Tibial artery (tissue), 4 donors: Measurements from ENCODE around the gene MRPL40.
"Not testable (repeated sequence)": the region's sequence is repeated elsewhere in the genome, so short reads cannot be mapped to it uniquely, and the experiment has no call there.

Experiments
- DNase-seq, 2 donors: peaks; one replicate each; pipeline ENCODE4 v3.0.0-alpha.2; 2019
- H3K27ac ChIP-seq, 2 donors: fragments of 200-600 bp; sonication (generic) in 1 of 2; 1 replicate in 1 of 2; 2 replicates in 1 of 2; pipeline ENCODE4 v1.5.1; 2018 to 2019; ENCODE audit warnings: mild to moderate bottlenecking in 1 of 2
- H3K27me3 ChIP-seq, 2 donors: fragments of 200-600 bp; sonication (generic) in 1 of 2; one replicate each; pipeline versions ENCODE4 v1.5.1 to v1.6.0; 2016 to 2019
- H3K36me3 ChIP-seq, 3 donors: fragments of 200-600 bp; sonication (generic) in 2 of 3; one replicate each; pipeline ENCODE4 v1.5.1; 2016 to 2019; ENCODE audit warnings: mild to moderate bottlenecking in 2 of 3
- H3K4me1 ChIP-seq, 4 donors: fragments of 200-600 bp; sonication (generic) in 2 of 4; 1 replicate in 3 of 4; 2 replicates in 1 of 4; pipeline ENCODE4 v1.5.1; 2016 to 2019
- H3K4me3 ChIP-seq, 2 donors: fragments of 200-600 bp; sonication (generic) in 1 of 2; 1 replicate in 1 of 2; 2 replicates in 1 of 2; pipeline ENCODE4 v1.5.1; 2018 to 2019; ENCODE audit warnings: mild to moderate bottlenecking in 2 of 2
- H3K9me3 ChIP-seq, 3 donors: fragments of 200-600 bp; sonication (generic) in 1 of 3; one replicate each; pipeline ENCODE4 v1.5.1; 2016 to 2019
- intact Hi-C: fragments of 100-400 bp; cut with DNase I; formaldehyde crosslinking; loops from one replicate; pipeline ENCODE4 v1.15.0; 2023; ENCODE audit warnings: low total_unique reads
- TF ChIP-seq, protein P1 (sequence below), 2 experiments: fragments of 200-600 bp in 1 of 2; fragments of 450-650 bp in 1 of 2; IDR thresholded peaks; one replicate each; pipeline ENCODE4 v1.5.1; 2017 to 2019; ENCODE audit warnings: antibody characterized with exemption in 2 of 2, mild to moderate bottlenecking in 1 of 2, moderate library complexity in 1 of 2

MRPL40 gene

DNA sequence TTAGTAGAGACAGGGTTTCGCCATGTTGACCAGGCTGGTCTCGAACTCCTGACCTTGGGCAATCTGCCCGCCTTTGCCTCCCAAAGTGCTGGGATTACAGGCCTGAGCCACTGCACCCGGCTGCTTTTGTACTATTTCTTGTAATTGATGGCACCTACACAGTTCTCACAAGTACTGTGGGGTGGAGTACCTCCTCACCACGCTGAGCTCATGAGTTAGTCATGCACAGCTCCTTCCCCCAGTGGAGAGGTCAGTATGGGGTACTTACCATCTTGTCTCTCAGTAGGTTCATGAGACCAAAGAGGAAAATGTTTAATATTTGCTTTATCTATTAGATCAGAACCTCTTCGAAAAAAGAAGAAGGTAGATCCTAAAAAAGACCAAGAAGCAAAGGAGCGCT is 2.1 kb downstream of the MRPL40 start:
- no peaks in the 10 kb centered on the region for H3K9me3 ChIP-seq
- H3K27ac ChIP-seq: no peak overlapping the region
- intact Hi-C loops: no loop called here
- H3K27me3 ChIP-seq: no peaks in the 10 kb centered on the region
- peaks cover 0 to 28% (median 24%) of the 10 kb centered on the region in 4 donors for H3K4me1 ChIP-seq
- peaks cover 11 to 29% (median 13%) of the 10 kb centered on the region in 3 donors for H3K36me3 ChIP-seq
- TF ChIP-seq, protein P1, sequence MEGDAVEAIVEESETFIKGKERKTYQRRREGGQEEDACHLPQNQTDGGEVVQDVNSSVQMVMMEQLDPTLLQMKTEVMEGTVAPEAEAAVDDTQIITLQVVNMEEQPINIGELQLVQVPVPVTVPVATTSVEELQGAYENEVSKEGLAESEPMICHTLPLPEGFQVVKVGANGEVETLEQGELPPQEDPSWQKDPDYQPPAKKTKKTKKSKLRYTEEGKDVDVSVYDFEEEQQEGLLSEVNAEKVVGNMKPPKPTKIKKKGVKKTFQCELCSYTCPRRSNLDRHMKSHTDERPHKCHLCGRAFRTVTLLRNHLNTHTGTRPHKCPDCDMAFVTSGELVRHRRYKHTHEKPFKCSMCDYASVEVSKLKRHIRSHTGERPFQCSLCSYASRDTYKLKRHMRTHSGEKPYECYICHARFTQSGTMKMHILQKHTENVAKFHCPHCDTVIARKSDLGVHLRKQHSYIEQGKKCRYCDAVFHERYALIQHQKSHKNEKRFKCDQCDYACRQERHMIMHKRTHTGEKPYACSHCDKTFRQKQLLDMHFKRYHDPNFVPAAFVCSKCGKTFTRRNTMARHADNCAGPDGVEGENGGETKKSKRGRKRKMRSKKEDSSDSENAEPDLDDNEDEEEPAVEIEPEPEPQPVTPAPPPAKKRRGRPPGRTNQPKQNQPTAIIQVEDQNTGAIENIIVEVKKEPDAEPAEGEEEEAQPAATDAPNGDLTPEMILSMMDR (IDR thresholded peaks at IDR 0.05): no peak
- no peak overlapping the region for H3K4me3 ChIP-seq
- DNase-seq: no peak

DNA sequence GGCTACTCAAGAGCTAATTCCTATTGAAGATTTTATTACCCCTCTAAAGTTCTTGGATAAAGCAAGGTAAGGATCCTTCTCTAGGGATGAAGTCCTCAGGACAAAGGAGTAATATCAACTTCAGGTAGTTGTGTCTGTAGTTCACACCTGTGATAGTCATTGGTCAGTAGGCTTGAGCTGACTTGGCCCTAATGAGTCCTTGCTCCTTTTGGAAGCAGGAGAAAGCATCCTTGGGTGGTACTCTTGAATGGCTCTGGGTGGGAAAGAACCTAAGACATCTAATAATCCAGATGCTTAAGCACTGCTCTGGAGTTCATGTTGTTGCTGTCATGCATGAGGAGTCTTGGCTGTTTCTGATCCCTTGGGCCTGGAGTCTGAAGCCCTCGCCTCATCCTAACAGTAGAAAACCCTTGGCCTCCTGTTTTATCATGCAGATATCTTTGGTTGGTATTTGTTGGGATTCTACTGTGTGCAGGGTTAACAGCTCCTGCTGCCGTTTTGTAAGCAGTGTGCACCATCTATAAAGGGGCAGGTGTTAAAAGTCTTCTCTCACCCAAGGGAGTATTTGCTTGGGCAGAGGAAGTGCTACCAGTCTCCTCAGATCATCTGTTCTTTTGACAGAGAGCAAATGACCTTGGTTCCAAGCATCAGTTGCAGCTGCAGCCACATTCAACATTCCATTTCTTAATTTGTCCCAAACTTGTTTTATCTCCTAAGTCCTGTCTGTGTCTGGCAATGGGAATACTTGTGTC is 2.7 kb downstream of the MRPL40 start:
- no peak overlapping the region for H3K4me3 ChIP-seq
- intact Hi-C loops: no loop called here
- DNase-seq: no peak
- no peaks in the 10 kb centered on the region for H3K27me3 ChIP-seq
- H3K4me1 ChIP-seq: peaks cover 0 to 22% (median 18%) of the 10 kb centered on the region in 4 donors
- TF ChIP-seq, protein P1 (IDR thresholded peaks at IDR 0.05): no peak
- peaks cover 11 to 29% (median 13%) of the 10 kb centered on the region in 3 donors for H3K36me3 ChIP-seq
- no peaks in the 10 kb centered on the region for H3K9me3 ChIP-seq
- no peak overlapping the region for H3K27ac ChIP-seq

DNA sequence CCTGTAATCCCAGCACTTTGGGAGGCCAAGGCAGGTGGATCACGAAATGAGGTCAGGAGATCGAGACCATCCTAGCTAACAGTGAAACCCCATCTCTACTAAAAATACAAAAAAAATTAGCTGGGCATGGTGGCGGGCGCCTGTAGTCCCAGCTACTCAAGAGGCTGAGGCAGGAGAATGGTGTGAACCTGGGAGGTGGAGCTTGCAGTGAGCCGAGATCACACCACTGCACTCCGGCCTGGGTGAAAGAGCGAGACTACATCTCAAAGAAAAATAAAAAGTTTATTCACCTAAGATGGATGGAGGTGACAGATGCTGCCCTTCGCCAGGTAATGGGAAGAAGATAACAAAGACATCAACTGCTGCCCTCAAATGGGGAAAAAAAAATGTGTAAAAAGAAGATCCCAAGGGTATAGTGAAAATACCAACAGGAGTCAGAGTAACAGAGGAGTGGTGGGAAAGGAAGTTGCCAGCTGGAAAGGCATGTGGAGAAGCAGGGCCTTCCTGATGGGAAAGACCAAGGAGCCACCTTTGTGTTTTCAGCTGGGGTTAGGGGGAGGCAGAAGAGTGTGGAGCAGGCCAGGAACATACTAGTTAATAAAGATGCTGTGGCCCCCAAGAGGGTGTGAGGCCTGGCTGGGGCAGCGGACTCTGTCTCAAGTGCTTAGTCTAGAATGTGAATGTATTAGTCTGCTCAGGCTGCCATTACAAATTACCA is 4.3 kb downstream of the MRPL40 start:
- H3K9me3 ChIP-seq, DNase-seq, H3K27me3 ChIP-seq, intact Hi-C loops, H3K27ac ChIP-seq, H3K4me3 ChIP-seq: not testable (repeated sequence)
- peaks cover 0 to 11% (median 8%) of the 10 kb centered on the region in 4 donors for H3K4me1 ChIP-seq
- peaks cover 11 to 39% (median 13%) of the 10 kb centered on the region in 3 donors for H3K36me3 ChIP-seq

DNA sequence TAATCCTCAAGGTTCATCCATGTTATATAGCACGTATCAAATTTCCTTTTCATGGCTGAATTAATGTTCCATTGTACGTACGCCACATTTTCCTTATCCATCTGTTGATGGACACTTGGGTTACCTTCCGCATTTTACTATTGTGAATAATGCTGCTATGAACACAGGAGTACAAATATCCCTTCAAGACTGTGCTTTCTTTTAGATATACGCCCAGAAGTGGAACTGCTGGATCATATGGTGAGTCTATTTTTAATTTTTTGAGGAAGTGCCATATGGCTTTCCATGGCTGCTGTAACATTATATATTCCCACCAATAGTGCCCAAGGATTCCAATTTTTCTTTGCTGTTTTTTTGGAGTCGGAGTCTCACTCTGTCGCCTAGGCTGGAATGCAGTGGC is 6.0 kb downstream of the MRPL40 start:
- Histone ChIP-seq H3K4me1 (peaks cover 0 to 5% (median 3%) of the 10 kb centered on the region in 4 donors), H3K9me3 (no peaks in the 10 kb centered on the region), H3K36me3 (peaks cover 13 to 51% (median 13%) of the 10 kb centered on the region in 3 donors), H3K4me3 (no peak overlapping the region), H3K27ac (no peak overlapping the region), H3K27me3 (no peaks in the 10 kb centered on the region)
- TF ChIP-seq, protein P1 (IDR thresholded peaks at IDR 0.05): no peak
- intact Hi-C loops: no loop called here
- DNase-seq: no peak

DNA sequence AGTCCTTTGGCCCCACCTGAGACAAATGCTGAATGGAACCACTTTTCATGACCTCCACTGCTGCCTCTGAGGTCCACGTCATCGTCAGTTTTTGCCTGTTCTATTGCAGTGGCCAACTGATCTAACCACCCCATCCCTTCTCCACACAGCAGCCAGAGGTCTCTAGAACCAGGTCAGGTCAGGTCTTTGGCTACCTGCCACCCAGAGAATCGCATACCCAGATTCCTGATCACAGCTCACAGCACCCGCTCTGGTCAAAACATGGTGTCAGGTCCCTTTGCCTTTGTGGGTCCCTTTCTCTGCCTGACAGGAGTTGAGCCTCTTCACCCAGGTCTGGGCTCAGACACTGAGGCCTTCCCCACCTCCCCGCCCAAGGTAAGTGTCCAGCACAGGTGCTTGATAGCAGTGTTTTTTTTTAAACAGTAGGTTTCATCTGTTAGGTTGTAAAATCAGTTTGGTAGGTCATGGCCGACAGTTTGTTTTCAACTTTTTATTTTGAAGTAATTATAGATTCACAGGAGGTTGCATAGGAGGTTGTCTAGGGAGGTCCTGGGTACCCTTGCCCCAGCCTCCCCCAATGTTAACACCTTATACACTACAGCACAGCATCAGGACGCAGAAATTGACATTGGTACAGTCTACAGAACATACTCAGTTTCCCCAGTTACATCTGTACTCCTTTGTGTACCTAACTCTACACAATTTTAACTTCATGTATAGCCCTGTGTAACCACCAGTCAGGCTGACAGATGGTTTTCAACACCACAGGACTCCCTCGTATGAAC is 8.3 kb downstream of the MRPL40 start:
- no peak overlapping the region for H3K27ac ChIP-seq
- no peak for DNase-seq
- TF ChIP-seq, protein P1 (IDR thresholded peaks at IDR 0.05): no peak
- peaks cover 7 to 54% (median 15%) of the 10 kb centered on the region in 3 donors for H3K36me3 ChIP-seq
- peaks cover 0 to 12% (median 2%) of the 10 kb centered on the region in 4 donors for H3K4me1 ChIP-seq
- intact Hi-C loops: no loop called here
- H3K4me3 ChIP-seq: no peak overlapping the region
- H3K27me3 ChIP-seq: no peaks in the 10 kb centered on the region
- no peaks in the 10 kb centered on the region for H3K9me3 ChIP-seq
